SH-SY5Y (cell line): ENCODE results near the gene RETREG1.

Experiments
- GATA2 ChIP-seq: IDR thresholded peaks from 2 replicates; pipeline ENCODE4 v1.6.1; 2011; ENCODE audit warnings: mild to moderate bottlenecking, low read depth, low read length
- GATA3 ChIP-seq: IDR thresholded peaks from 2 replicates; pipeline ENCODE4 v1.6.1; 2011; ENCODE audit warnings: low read depth, mild to moderate bottlenecking, low read length, moderate library complexity

GRCh38 chr5:16557477-16557876 lies 59.3 kb downstream of the RETREG1 start:
- TF ChIP-seq GATA3 (no peak), GATA2 (no peak)
